ENCODE measurements around the gene REL. TPM values are rescaled to one million over a fixed set of nuclear protein-coding genes. Genes with fewer than 3 reads are reported as not detected.

Gene REL
- total RNA-seq, 1 experiment from 2014 or later, result 10.2 TPM

DNA sequence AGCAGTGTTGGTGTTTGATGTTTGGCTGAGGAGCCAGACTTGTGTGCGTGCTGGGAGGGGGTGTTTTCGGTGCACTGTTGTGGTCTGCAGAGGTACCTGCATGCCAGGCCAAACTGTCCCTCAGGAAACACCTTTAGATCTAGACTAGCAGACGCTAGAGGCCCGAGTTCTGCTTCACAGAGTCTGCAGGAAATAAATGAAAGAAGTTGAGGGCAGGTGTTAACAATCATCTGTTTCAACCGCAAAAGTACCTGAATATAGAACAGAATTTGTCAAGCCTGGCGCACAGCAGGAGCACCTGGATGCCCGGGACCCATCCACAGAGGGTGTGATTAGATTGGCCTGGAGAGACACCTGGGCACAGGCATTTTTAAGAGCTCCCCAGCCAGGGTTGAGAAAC lies 40.5 kb upstream of the REL start:
- H3K4me1 ChIP-seq (ENCODE audit: control insufficient read depth in 1 of 2, insufficient read depth in 2 of 2, low read length in 2 of 2), result no peaks in the 10 kb centered on the region
- DNase-seq (ENCODE audit: low read depth, low spot score) (no peak), ATAC-seq (no peak)
- TF ChIP-seq POLR2A (IDR thresholded peaks at IDR 0.05; ENCODE audit: borderline replicate concordance, extremely low read depth, insufficient read depth, insufficient read length), result no peak
- no peak for TF ChIP-seq ZNF274 (IDR thresholded peaks at IDR 0.05; ENCODE audit: low read depth, low read length)
- no peak for TF ChIP-seq CTCF (IDR thresholded peaks at IDR 0.05 in 2 of 3, conservative IDR thresholded peaks at IDR 0.05 in 1 of 3; ENCODE audit: borderline replicate concordance in 1 of 3, insufficient read depth in 1 of 3, low read depth in 2 of 3, low read length in 2 of 3)
- no peak for TF ChIP-seq CEBPB (IDR thresholded peaks at IDR 0.05; ENCODE audit: low read depth)
- no peak for TF ChIP-seq TCF7L2 (IDR thresholded peaks at IDR 0.05; ENCODE audit: borderline replicate concordance, extremely low read depth, insufficient read depth, insufficient read length)
- no peak for TF ChIP-seq ZFX (IDR thresholded peaks at IDR 0.05)
- TF ChIP-seq ATF3 (IDR thresholded peaks at IDR 0.05), result no peak
- TF ChIP-seq RAD21 (IDR thresholded peaks at IDR 0.05; ENCODE audit: low read depth), result no peak
- no peak for TF ChIP-seq SP1 (IDR thresholded peaks at IDR 0.05; ENCODE audit: low read depth)
- TF ChIP-seq ZBTB33 (IDR thresholded peaks at IDR 0.05; ENCODE audit: extremely low read depth, insufficient replicate concordance, low read length), result no peak
- TF ChIP-seq, protein P1, sequence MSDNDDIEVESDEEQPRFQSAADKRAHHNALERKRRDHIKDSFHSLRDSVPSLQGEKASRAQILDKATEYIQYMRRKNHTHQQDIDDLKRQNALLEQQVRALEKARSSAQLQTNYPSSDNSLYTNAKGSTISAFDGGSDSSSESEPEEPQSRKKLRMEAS (IDR thresholded peaks at IDR 0.05), result no peak
- TF ChIP-seq EZH2 (IDR thresholded peaks at IDR 0.05), result no peak
- no peak for TF ChIP-seq POLR2AphosphoS5 (IDR thresholded peaks at IDR 0.05; ENCODE audit: low read depth, low read length)
- no peak for TF ChIP-seq YY1 (IDR thresholded peaks at IDR 0.05; ENCODE audit: extremely low read depth, insufficient replicate concordance, low read depth, low read length)
- TF ChIP-seq JUND (IDR thresholded peaks at IDR 0.05), result no peak
- CTCF ChIA-PET, result no interaction called here
- H3K27ac ChIP-seq (ENCODE audit: low read depth, low read length), result no peak overlapping the region
- intact Hi-C loops (cut with micrococcal nuclease), result no loop called here
- POLR2A ChIA-PET, result no interaction called here
- H3K9me3 ChIP-seq (ENCODE audit: control insufficient read depth in 1 of 2, insufficient read depth in 1 of 2, low read depth in 1 of 2, low read length in 2 of 2), result no peaks in the 10 kb centered on the region
- BruUV-seq (replicated peaks), result no TSS peak
- no peaks in the 10 kb centered on the region for H3K9me2 ChIP-seq (ENCODE audit: insufficient read depth)
- RAD21 ChIA-PET (ENCODE audit: low non-redundant PET in 1 of 2, low total read pairs in 2 of 2, uncharacterized antibody in 2 of 2, unreplicated experiment in 2 of 2), result no interaction called here
- no peak overlapping the region for H3K4me3 ChIP-seq (replicated peaks in 1 of 2; ENCODE audit: low read depth in 1 of 2, low read length in 2 of 2)
- peaks cover 8% of the 10 kb centered on the region; the same call in 1 of the 2 replicates for H3K27me3 ChIP-seq (ENCODE audit: insufficient read depth, low read length)
- no peak overlapping the region for H3K4me2 ChIP-seq (ENCODE audit: low read length)
- no peak overlapping the region for H2AFZ ChIP-seq (ENCODE audit: low read depth, low read length, poor library complexity, severe bottlenecking)
- no peaks in the 10 kb centered on the region for H3K36me3 ChIP-seq (ENCODE audit: control insufficient read depth in 1 of 2, insufficient read depth in 2 of 2, low read length in 2 of 2)
- no peaks in the 10 kb centered on the region for H3K79me2 ChIP-seq (ENCODE audit: insufficient read depth, low read length)
- H4K20me1 ChIP-seq (ENCODE audit: insufficient read depth), result no peaks in the 10 kb centered on the region
- no peak overlapping the region for H3K9ac ChIP-seq (ENCODE audit: low read length)
